AG20443 (cell line): ENCODE data around the gene ZBTB1.
"Not testable (repeated sequence)": the region's sequence is repeated elsewhere in the genome, so short reads cannot be mapped to it uniquely, and the experiment has no call there.

Experiments used
- DNase-seq: peaks from one replicate; pipeline ENCODE4 v3.0.0; 2012; ENCODE audit warnings: low spot score, mixed read lengths

The ZBTB1 gene

DNA sequence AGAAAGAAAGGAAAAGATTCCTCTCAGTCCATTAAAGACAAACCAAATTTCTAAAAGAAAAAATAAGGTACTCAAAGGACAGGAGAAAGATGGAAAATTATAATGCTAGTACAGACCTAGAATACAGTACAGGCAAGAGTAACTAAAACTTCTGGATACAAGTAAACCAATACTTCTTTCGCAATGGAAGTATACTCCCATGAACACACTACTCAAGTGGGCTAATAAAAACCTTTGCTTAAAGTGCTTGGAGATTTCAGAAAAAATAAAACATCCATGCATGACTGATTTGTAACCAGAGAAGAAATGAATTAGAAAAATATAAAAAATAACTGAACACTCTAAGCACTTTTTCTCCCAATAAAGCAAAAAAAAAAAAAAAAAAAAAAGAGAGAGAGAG, 4.5 kb upstream of the ZBTB1 start:
- no peak for DNase-seq

DNA sequence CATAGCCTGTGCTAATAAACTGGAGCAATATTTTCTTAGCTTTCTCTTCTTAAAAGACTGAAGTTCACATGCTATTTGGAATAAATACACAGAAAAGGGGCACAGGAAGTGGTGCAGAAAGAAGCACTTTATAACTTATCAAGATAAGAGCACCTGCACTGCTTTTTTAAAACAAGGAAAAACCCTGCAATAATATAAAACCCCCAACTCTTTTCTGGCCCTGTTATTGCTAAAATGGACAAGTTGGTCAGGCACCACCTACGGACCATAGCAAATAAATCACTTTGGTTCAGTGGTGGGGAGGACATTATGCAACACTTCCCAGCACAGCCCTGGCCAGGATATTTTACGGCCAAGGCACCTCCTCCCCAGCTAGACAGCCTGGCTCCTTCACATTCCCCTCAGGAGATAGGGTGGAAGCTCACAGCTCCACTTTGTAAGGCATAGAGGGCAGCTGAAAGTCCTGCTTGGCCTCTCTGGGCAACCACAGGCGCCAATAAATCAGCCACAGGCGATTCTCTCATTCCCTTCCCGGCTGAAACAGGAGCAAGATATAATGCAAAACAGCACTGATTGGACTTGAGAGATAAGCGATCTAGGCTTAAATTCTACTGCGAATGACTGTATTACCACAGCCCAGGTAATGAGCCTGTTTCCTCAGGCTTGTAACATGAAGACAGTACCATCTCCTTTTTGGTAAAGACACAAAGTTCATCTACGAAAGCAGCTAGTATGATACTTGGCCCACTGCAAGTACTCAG, 3.0 kb upstream of the ZBTB1 start:
- DNase-seq, result peak; percentile 62

DNA sequence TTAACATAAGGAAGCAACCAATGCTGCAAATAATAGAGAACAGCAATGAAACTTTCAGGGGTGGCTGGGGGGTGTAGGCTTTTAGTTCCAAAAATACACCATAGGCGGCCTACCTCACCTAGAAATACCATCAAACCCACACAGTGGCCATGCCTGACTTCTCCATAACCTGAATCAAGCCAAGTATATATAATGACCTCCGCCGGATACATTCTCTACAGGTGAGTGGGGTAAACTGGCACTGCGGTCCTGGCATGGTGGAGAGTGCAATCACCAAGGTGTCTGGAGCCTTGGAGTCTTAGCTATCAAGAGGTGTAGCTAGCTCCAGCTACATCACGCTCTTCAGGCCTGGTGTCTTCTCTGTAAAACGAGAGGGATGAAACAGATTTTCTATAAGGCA, 2.1 kb upstream of the ZBTB1 start:
- DNase-seq, result no peak

DNA sequence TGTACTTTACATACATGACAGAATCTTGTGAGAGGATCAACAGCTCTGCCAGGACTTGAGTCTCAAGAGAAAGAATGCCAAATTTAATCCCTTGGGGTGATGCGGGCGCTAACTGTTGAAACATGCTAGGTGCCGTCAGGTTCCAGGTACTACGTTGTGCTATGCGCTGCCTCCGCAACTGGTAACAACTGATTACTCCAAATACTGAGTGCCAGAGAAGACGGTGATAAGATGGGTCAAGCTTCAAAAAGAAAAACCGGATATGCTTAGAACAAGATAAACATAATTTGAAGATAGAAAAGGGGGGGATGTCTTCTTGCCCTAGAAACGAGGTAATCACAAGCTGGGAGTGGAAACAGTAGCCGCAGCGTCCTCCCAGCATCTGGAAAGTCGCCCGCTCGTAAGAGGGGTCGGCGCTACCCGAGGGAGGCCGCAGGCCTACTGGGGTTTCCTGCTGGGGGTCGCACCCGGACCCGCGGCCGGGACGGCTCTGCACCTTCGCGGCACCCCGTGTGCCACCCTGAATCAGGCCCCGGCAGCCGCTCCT, 1.6 kb upstream of the ZBTB1 start:
- DNase-seq, result peak; percentile 22

DNA sequence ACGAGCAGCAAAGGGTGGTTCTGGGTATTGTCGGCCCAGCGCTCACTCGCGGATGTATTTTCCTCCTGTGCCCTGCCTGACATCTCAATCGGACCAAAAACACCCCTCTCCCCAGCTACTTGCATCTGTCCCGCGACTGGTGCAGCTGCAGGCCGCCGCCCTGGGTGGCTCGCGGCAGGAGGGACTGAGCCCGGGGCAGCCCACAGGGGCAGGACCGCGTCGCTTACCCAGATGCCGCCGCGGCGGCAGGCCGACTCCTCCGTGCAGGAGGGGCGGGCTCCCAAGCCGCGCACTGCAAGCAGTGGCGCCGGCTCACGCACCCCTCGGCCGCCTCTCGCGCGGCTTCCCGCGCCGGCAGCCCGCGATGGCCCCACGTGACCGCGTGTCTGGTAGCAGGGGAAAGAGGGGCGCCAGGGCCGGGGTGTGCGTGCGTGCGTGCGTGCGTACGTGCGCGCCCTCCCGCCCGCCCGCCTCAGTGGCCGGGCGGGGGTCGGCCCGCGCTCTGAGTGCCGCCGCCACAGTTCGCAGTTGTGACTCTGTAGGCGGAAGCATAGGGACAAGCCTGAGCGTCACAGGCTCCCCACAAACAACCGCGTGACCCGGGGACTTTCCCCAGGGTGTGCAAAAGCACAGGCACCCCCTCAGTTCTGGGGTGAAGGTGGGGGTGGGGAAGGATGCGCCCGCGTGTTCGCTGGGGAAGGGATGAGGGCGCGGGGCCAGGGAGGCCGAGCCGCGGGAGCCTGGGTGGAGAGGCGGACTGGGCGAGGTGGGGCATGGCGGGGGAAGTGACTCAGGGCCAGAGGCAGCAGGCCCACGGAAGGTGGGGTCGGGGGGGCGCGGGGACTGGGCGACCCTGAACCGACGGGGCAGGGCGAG, 898 bp upstream of the ZBTB1 start, which contains the start of gene ZBTB25:
Gene ZBTB25, minus strand, starts transcription at position 405 of the 876 bp plus-strand sequence. CDS start 13,305 bp downstream, outside the sequence.
- peak; percentile 94 for DNase-seq

DNA sequence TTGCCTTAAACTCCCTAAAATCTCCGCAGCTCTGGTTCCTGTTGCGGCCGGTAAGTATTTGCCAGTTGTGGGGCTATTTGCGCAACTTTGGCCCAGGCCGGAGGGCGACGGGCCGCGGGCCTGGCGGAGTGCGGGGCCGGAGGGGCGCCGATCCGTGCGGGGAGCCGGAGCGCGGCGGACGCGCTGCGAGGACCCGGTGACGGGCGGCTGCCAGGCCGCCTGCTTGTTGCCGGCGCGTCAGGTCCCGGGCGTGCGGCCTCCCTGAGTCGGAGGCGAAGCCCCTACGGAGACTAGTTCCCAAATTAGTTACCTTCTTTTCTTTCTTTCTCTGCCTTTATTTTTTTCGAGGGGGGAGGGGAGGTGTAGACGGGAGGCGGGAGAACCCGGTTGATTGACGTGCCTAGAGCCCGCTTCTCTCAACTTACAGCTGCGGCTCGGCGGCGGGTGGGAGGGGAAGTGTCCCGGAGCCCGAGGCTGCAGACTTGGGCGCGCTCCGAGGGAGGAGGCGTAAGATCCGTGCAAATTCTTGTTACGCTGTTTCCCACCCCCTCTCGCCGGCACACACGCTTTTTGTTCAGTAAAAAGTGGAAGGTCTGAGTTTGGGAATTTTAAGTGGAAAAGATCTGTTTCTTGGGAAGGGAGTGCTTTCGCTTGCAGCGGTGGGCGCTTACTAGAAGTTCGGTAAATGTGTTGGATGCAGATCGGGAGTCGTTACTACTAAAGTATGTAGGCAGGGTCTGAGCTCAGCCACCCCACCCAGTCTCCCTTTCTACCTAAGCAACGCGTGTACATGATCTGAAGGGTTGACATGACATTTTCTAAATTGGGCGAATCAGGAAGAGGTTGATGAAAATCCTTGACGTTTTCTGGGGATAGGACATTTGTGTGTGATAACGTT, 576 bp downstream of the ZBTB1 start:
- DNase-seq, result peak; percentile 86

DNA sequence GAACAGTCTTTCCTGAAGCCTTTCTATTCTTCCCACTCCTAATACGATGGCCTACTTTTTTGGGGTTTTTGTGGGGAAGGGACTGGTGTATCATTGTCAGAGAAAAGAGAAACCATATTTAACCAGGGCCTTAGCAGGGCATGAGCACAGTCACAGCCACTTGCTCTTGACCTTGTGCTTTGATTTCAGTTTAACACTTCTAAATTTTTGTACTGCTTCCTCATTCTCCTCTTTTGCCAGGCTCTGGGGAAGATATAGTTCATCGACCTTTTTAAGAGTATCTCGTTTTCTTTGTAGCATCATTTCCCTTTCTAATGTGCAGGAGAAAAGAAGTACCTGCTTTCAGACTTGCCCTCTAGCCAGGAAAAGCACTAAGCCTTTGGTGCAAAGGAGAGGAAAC, 2.2 kb downstream of the ZBTB1 start:
- no peak for DNase-seq

DNA sequence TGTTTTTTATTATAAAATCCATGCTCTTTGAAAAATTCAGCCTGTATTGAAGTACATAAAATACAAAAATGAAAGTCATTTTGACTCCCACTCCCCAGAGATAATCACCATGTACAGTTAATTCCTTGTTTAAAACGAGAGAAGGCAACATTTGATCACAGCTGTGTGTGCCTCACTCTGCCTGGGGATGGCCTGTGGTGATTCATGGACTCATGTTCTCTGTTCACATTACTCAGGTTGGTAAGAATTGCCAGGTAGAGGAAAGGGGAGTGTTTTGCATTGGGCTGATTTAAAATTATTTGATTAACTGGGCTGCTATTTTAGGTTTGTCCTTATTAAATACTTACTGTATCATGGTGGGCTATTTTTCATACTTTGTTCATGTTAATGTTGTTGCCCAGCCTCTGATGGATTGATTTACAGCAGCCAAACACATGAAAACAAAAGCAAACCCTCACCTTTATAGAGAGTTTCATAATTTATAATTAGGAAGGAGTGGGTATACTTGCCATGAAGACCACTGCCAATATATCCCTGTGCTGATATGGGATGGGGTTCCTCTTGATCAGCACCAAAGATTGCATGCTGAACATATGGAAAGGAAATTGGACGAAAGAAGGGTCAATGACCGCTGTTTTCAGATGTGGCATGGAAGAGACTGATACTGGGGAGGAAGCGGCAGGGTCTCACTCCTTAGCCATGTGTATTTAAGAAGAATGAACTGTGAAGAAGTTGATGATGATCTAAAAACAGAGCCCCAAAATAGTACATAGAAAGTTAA, 3.0 kb downstream of the ZBTB1 start:
- DNase-seq, result no peak

DNA sequence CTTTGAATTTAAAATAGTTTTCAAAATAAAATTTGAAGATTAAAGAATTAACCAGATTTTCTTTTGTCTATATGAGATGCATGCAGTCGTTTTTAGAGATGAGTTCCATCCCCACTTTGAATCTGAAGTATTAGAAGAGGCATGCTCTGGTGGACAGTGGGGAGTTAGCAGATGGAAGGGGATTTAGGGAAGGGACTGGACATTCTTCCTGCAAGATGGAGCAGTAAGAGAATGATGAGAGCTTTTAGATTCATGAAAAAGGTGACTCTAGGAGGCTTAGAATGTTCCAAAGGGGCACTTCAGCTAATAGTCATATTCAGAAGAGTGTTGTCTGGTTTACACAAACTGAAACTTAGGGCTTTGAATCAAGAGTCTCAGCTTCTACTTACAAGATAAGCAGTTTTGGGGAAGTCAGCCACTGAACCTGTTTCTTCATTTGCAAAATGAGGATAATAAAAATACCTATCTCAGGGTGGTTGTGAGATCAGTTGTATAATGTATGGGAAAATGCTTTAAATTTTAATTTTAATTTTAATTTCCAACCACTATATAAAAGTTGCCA, 3.7 kb downstream of the ZBTB1 start:
- DNase-seq, result no peak

DNA sequence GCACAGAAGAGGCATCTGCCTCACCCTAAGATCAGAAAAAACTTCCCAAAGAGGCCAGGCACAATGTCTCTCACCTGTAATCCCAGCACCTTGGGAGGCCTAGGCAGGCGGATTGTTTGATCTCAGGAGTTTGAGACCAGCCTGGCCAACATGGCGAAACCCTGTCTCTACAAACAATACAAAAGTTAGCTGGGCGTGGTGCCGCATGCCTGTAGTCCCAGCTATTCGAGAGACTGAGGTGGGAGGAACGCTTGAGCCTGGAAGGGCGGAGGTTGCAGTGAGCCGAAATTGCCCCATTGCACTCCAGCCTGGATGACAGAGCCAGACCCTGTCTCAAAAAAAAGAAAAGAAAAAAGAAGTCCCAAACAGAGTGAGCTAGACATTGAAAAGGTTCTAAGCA, 4.5 kb downstream of the ZBTB1 start:
- no peak for DNase-seq

DNA sequence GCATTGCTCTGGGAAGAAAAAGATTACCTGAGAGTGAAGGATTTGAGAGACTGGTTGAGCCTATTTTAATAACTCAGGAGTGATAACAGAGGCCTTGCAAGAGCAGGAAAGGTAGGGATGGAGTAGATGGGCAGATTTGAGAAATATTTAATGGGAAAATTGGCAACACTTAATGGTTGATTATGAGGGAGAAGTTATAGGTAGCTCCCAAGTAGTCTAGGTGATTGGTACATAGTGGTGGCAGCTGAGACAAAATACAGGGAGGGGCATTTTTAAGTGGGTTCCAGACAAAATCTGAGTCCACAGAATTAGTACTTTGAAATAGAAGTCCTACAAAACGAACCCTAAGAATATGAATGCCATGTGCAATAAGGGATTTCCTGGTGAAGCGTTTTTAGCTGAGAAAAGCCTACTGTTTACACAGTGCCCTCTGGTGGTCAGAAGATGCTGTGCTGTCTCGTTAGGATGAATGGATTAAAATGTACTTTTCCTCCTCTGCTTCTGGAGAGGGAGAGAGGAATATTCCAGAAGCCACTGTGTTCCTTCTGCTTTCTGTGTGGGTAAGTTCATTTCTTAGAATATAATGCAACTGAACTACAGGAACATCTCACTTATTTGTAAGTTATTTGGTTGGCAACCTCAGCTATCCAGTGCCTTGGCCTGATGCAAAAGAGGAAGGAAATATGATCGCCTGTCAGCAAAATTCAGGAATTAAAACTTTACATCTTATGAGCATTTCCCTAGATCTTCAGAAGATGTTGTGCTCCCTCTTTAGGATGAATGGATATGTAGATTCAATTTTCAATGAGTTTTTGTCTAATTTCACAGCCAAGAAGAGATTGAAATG, 6.5 kb downstream of the ZBTB1 start:
- peak; percentile 52 for DNase-seq

DNA sequence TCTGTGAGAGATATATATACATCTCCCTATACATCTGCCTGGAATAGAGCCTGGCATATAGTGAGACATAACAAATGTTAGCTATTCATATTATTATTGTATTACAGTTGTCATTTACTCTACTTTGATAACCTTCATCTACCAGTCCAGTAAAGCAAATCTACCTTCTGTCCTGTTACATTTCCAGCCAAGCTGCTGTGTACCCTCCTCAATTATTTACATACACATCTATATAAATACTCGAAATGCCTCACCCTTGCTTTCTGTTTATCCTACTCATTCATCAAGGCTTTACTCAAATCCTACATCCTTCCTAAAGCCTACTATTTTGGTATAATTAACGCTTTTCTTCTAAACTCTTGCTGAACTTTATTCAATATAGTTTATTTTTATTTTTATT, 8.7 kb downstream of the ZBTB1 start:
- no peak for DNase-seq

DNA sequence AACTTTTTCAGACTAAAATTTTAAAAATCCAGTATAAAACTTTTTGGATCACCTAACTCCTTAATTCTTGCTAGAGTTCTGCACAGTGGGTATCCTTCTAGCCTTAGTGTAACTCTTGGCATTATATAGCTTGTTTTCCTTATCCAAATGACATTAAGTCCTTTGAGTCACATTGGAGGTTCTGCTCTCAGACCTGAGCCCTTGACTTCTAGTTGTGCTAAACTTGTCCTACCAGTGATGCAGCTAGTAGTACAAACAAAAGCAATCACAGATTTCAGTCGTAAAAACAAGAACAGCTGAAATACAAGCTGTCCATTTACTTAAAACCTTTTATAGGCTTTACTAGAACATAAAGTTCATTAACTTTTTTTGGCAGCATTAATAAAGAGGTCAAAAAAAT, 10.5 kb downstream of the ZBTB1 start:
- no peak for DNase-seq

DNA sequence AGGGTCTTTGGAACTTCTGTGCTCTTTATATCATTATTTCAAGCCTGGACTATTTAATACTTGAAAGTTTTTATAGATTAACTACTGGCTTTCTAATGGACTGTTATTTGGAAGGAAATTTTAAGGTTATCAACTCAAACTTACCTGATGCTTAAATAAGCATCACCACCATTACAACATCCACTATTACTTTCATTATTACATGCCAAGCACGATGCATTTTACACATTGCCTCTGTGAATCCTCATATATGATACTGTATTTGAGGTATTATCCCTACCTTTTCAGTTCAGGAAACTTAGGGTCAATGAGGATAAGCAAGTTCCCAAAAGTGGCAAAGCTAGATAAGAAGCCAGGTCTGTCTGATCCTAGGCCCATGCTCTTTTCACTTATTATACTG, 12.4 kb downstream of the ZBTB1 start:
- no peak for DNase-seq

DNA sequence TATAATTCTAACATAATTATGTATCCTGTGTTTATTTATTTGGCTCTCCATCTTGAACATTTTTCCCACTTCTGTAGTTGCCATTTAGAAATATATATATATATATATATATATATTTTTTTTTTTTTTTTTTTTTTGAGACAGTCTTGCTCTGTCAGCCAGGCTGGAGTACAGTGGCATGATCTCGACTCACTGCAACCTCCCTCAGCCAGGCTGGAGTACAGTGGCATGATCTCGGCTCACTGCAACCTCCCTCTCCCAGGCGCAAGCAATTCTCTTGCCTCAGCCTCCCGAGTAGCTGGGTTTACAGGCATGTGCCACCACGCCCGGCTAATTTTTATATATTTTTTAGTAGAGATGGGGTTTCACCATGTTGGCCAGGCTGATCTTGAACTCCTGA, 13.1 kb downstream of the ZBTB1 start:
- not testable (repeated sequence) for DNase-seq

DNA sequence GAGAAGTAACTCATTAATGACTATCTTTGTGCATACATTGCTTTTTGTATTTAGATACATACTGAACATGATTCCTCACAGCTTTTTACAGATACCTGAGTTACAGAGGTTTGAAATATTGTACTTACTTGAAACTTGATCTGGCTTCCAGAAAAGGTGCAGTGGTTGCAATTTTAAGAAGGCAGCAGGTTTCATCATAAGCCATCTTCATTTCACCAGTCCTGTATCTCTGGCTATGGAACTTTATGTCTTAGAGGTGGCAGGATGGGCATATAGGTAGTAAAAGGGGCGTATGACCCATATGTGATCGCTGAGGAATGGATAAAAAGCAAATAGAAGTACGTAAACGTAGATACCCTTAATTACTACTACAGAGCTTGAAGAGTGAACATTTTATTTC, 13.7 kb downstream of the ZBTB1 start:
- DNase-seq, result no peak

DNA sequence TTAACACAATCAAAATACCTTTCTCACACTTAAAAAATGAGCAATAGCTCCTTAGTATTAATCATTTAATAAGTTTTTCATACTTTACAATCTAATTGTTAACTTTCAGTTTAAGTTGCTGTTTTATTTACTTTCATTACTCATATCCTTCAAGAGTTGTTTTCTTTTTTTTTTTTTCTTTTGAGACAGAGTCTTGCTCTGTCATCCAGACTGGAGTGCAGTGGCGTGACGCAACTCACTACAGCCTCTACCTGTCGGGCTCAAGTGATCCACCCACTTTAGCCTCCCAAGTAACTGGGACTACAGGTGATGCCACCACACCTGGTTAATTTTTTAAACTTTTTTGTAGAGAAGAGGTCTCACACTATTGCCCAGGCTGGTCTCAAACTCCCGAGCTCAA, 16.1 kb downstream of the ZBTB1 start:
- DNase-seq, result no peak

DNA sequence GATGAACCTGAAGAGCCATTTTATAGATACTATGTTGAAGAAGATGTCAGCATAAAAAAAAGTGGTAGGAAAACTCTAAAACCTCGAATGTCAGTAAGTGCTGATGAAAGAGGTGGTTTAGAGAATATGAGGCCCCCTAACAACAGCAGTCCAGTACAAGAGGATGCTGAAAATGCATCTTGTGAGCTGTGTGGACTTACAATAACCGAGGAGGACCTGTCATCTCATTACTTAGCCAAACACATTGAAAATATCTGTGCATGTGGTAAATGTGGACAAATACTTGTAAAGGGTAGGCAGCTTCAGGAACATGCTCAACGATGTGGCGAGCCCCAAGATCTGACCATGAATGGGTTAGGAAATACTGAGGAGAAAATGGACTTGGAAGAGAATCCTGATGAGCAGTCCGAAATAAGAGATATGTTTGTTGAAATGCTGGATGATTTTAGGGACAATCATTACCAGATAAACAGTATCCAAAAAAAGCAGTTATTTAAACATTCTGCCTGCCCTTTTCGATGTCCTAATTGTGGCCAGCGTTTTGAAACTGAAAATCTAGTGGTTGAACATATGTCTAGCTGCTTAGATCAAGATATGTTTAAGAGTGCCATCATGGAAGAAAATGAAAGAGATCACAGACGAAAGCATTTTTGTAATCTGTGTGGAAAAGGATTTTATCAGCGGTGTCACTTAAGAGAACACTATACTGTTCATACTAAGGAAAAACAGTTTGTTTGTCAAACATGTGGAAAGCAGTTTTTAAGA, 18.2 kb downstream of the ZBTB1 start:
- DNase-seq, result no peak

DNA sequence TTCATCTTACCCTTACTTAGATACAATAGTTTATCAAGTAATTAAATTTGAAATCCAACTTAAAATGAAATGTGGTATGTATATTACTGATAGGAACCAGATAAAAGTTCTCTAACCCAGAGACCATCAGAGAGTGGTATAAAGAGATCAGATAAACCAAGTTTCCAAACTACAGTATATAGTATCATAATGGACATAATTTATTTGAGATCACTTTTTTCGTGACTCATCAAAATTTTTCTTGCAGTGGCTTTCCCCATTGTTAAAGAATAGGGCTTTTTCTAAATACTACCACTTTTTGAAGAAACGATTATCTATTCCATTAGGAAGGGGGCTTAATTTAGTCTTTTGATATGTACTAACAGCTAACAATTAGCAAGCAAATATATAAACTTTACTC, 20.8 kb downstream of the ZBTB1 start:
- no peak for DNase-seq
